ENCODE measurements around the gene CHRNB1.

DNA sequence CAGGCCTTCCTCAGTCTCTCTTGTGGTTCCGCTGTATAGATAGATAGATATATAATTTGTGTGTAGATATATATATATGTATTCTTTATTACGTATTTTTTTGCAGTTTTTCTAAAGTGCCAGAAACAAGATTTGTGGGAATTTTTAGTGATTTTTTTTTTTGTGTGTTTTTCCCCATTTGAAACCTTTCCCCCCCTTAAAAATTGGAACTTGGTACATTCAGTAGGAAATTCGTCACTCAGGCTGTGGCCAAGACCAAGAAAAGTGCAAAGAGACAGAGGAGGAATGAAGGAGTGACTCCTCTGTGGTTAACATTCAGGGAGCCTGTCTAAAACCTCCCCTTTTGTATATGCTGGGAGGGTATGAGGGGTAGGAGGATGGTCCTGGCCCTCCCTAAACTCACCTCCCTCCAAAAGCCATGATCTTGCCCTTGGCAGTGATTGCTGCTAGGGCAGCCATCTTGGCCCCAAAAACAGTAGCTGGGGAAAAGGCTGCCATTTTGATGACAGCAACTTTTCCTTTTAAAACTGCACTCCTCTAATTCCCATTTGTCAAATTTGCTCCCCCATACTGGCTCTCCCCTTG, 15.2 kb downstream of the CHRNB1 start:
- no peak for TF ChIP-seq POLR2A (IDR thresholded peaks at IDR 0.05)
- TF ChIP-seq, protein P1, sequence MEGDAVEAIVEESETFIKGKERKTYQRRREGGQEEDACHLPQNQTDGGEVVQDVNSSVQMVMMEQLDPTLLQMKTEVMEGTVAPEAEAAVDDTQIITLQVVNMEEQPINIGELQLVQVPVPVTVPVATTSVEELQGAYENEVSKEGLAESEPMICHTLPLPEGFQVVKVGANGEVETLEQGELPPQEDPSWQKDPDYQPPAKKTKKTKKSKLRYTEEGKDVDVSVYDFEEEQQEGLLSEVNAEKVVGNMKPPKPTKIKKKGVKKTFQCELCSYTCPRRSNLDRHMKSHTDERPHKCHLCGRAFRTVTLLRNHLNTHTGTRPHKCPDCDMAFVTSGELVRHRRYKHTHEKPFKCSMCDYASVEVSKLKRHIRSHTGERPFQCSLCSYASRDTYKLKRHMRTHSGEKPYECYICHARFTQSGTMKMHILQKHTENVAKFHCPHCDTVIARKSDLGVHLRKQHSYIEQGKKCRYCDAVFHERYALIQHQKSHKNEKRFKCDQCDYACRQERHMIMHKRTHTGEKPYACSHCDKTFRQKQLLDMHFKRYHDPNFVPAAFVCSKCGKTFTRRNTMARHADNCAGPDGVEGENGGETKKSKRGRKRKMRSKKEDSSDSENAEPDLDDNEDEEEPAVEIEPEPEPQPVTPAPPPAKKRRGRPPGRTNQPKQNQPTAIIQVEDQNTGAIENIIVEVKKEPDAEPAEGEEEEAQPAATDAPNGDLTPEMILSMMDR (IDR thresholded peaks at IDR 0.05), result no peak

Data from Peyer's patch (tissue), 4 donors.